H1 (cell line): Measurements from ENCODE around the gene CCR9. TPM values are rescaled to one million over a fixed set of nuclear protein-coding genes. Genes with fewer than 3 reads are reported as not detected.

Experiments used
- CTCF ChIA-PET: fragments of 300-600 bp; sonication (Branson Sonifier 250); formaldehyde crosslinking; loops from one replicate; lab custom pipeline; 2021; ENCODE audit not compliant: partially characterized antibody; lab: Charles Lee
- POLR2A ChIA-PET: fragments of 300-600 bp; sonication (Branson Sonifier 250); formaldehyde crosslinking; loops from one replicate; lab custom pipeline; 2021; ENCODE audit warnings: inconsistent platforms; ENCODE audit not compliant: partially characterized antibody; lab: Charles Lee
- DNase-seq, 2 experiments: peaks; one replicate each; pipeline versions ENCODE4 v3.0.0 to v3.0.0-alpha.2; 2010 to 2022; ENCODE audit warnings: low spot score in 2 of 2, low read depth in 1 of 2, mixed read lengths in 1 of 2
- FAIRE-seq: peaks from 2 replicates; lab custom pipeline; 2011; peaks lifted over from hg19 to GRCh38; lab: Jason Lieb, UNC
- H2AFZ ChIP-seq: 2 replicates; pipeline ENCODE4 v1.8.1; 2012; ENCODE audit warnings: low read length, inconsistent platforms
- H2AK5ac ChIP-seq: 2 replicates; pipeline ENCODE4 v1.6.1; 2013; ENCODE audit warnings: low read depth, low read length
- H2BK120ac ChIP-seq: replicated peaks from 2 replicates; pipeline ENCODE3; 2013; ENCODE audit warnings: low read depth, low read length, inconsistent platforms
- H2BK12ac ChIP-seq: 2 replicates; pipeline ENCODE4 v1.6.1; 2013; ENCODE audit warnings: low read depth, low read length
- H2BK15ac ChIP-seq: 2 replicates; pipeline ENCODE4 v1.6.1; 2013; ENCODE audit warnings: low read length
- H2BK20ac ChIP-seq: 2 replicates; pipeline ENCODE4 v1.6.1; 2013; ENCODE audit warnings: low read length
- H2BK5ac ChIP-seq: 2 replicates; pipeline ENCODE4 v1.6.1; 2013; ENCODE audit warnings: low read depth, low read length
- H3K14ac ChIP-seq: 2 replicates; pipeline ENCODE4 v1.6.1; 2013; ENCODE audit warnings: inconsistent platforms; ENCODE audit not compliant: insufficient read length
- H3K18ac ChIP-seq: 2 replicates; pipeline ENCODE4 v1.6.1; 2013; ENCODE audit warnings: low read length; ENCODE audit errors: extremely low read depth
- H3K23ac ChIP-seq: 2 replicates; pipeline ENCODE4 v1.6.1; 2013; ENCODE audit warnings: inconsistent platforms; ENCODE audit not compliant: insufficient read length
- H3K23me2 ChIP-seq: 2 replicates; pipeline ENCODE4 v1.6.1; 2013; ENCODE audit warnings: low read depth, low read length
- H3K27ac ChIP-seq: 2 replicates; pipeline ENCODE4 v1.6.1; 2011; ENCODE audit warnings: low read depth, low read length, inconsistent platforms
- H3K27me3 ChIP-seq, 4 experiments: replicated peaks in 1 of 4; 1 replicate in 1 of 4; 2 replicates in 3 of 4; pipeline versions ENCODE4 v1.6.1 to v1.8.1; 2011 to 2013; ENCODE audit warnings: low read length in 3 of 4, mild to moderate bottlenecking in 3 of 4, inconsistent platforms in 2 of 4, mixed read lengths in 2 of 4, moderate library complexity in 1 of 4; ENCODE audit not compliant: control insufficient read depth in 3 of 4, insufficient read depth in 3 of 4; ENCODE audit errors: extremely low read depth in 1 of 4
- H3K36me3 ChIP-seq, 4 experiments: 2 replicates each; pipeline versions ENCODE4 v1.6.1 to v1.8.1; 2011 to 2013; ENCODE audit warnings: mild to moderate bottlenecking in 4 of 4, low read length in 3 of 4, moderate library complexity in 2 of 4, control low read depth in 1 of 4, inconsistent platforms in 1 of 4; ENCODE audit not compliant: insufficient read depth in 4 of 4, control insufficient read depth in 2 of 4
- H3K4ac ChIP-seq: replicated peaks from 2 replicates; pipeline ENCODE3; 2013; ENCODE audit warnings: low read length, low read depth, mixed read lengths, inconsistent platforms; ENCODE audit not compliant: insufficient read length
- H3K4me1 ChIP-seq, 4 experiments: replicated peaks in 1 of 4; 1 replicate in 1 of 4; 2 replicates in 3 of 4; pipeline versions ENCODE4 v1.6.1 to v1.8.1; 2011 to 2013; ENCODE audit warnings: low read length in 3 of 4, inconsistent platforms in 2 of 4, mixed read lengths in 1 of 4; ENCODE audit not compliant: insufficient read depth in 4 of 4, control insufficient read depth in 3 of 4
- H3K4me2 ChIP-seq, 2 experiments: 2 replicates each; pipeline versions ENCODE4 v1.6.1 to v1.8.1; 2011 to 2013; ENCODE audit warnings: low read depth in 2 of 2, low read length in 2 of 2, control low read depth in 1 of 2, inconsistent platforms in 1 of 2, mild to moderate bottlenecking in 1 of 2; ENCODE audit not compliant: insufficient read depth in 1 of 2
- H3K4me3 ChIP-seq, 4 experiments: fragments of 200-600, 300-600 bp in 1 of 4; sonication (generic), shearing (Covaris generic), sonication (Bioruptor Twin) in 1 of 4; 2 replicates each; pipeline versions ENCODE4 v1.5.1 to v1.8.1; 2011 to 2016; ENCODE audit warnings: low read length in 4 of 4, low read depth in 3 of 4, control low read depth in 2 of 4, inconsistent platforms in 2 of 4, mild to moderate bottlenecking in 2 of 4, mixed read lengths in 1 of 4, moderate library complexity in 1 of 4; ENCODE audit not compliant: insufficient read depth in 2 of 4; ENCODE audit errors: extremely low read depth in 1 of 4
- H3K56ac ChIP-seq: replicated peaks from 2 replicates; pipeline ENCODE3; 2013; ENCODE audit warnings: low read depth, mild to moderate bottlenecking, mixed read lengths, low read length, inconsistent platforms; ENCODE audit not compliant: insufficient read length
- H3K79me1 ChIP-seq: 2 replicates; pipeline ENCODE4 v1.6.1; 2013; ENCODE audit warnings: low read depth, low read length, control low read depth
- H3K79me2 ChIP-seq, 2 experiments: 2 replicates each; pipeline versions ENCODE4 v1.6.1 to v1.8.1; 2012 to 2013; ENCODE audit warnings: low read length in 2 of 2, mild to moderate bottlenecking in 2 of 2, inconsistent platforms in 1 of 2; ENCODE audit not compliant: insufficient read depth in 2 of 2, control insufficient read depth in 1 of 2
- H3K9ac ChIP-seq, 4 experiments: replicated peaks in 1 of 4; 1 replicate in 1 of 4; 2 replicates in 3 of 4; pipeline versions ENCODE4 v1.6.1 to v1.8.1; 2011 to 2013; ENCODE audit warnings: low read depth in 3 of 4, low read length in 3 of 4, control low read depth in 2 of 4, mild to moderate bottlenecking in 2 of 4, moderate library complexity in 2 of 4, inconsistent platforms in 1 of 4; ENCODE audit errors: extremely low read depth in 1 of 4
- H3K9me3 ChIP-seq, 2 experiments: 2 replicates each; pipeline versions ENCODE4 v1.6.1 to v1.8.1; 2012 to 2013; ENCODE audit warnings: mild to moderate bottlenecking in 2 of 2, moderate library complexity in 2 of 2, control low read depth in 1 of 2, inconsistent platforms in 1 of 2, low read depth in 1 of 2, low read length in 1 of 2, mixed read lengths in 1 of 2; ENCODE audit not compliant: insufficient read depth in 2 of 2
- H4K20me1 ChIP-seq, 2 experiments: replicated peaks in 1 of 2; 2 replicates each; pipeline versions ENCODE3 to v1.8.1; 2011 to 2013; ENCODE audit warnings: inconsistent platforms in 2 of 2, low read length in 2 of 2, mild to moderate bottlenecking in 1 of 2; ENCODE audit not compliant: insufficient read depth in 2 of 2, control insufficient read depth in 1 of 2
- H4K5ac ChIP-seq: 2 replicates; pipeline ENCODE4 v1.6.1; 2013; ENCODE audit warnings: low read length, low read depth, mixed read lengths, inconsistent platforms; ENCODE audit not compliant: insufficient read length
- H4K8ac ChIP-seq: 2 replicates; pipeline ENCODE4 v1.8.0; 2013; ENCODE audit warnings: mild to moderate bottlenecking, moderate library complexity, low read length, inconsistent platforms; ENCODE audit not compliant: insufficient read depth; ENCODE audit errors: extremely low read depth
- H4K91ac ChIP-seq: replicated peaks from 2 replicates; pipeline ENCODE3; 2013; ENCODE audit warnings: low read length, mixed read lengths, inconsistent platforms; ENCODE audit not compliant: insufficient read length
- EZH2 ChIP-seq: fragments of 200-600 bp; sonication (generic); IDR thresholded peaks from 2 replicates; pipeline ENCODE4 v1.7.1; 2012; ENCODE audit warnings: low read depth, mild to moderate bottlenecking, moderate library complexity, low read length, inconsistent platforms; ENCODE audit not compliant: severe bottlenecking
- JUN ChIP-seq: IDR thresholded peaks from 2 replicates; pipeline ENCODE4 v1.6.1; 2011; ENCODE audit warnings: low read depth, mild to moderate bottlenecking, improper control_type of control experiment, low read length
- RBBP5 ChIP-seq: IDR thresholded peaks from 2 replicates; pipeline ENCODE4 v1.7.1; 2012; ENCODE audit warnings: low read depth, mild to moderate bottlenecking, inconsistent platforms, low read length, moderate library complexity, borderline replicate concordance
- SP2 ChIP-seq: IDR thresholded peaks from 2 replicates; pipeline ENCODE4 v1.6.1; 2012; ENCODE audit warnings: mild to moderate bottlenecking, low read length, inconsistent platforms
- USF2 ChIP-seq: IDR thresholded peaks from 2 replicates; pipeline ENCODE4 v1.6.1; 2011; ENCODE audit warnings: low read length, improper control_type of control experiment
- ZNF274 ChIP-seq: IDR thresholded peaks from 2 replicates; pipeline ENCODE4 v1.7.0; 2012; ENCODE audit warnings: low read length, borderline replicate concordance; ENCODE audit errors: extremely low read depth
- WGBS, 2 experiments: shearing (Covaris generic) in 1 of 2; methylation state at CpG; one replicate each; pipeline versions ENCODE4 v1.1.6 to v1.1.7; 2013 to 2015; ENCODE audit warnings: low lambda C conversion rate in 2 of 2, mixed read lengths in 2 of 2, inconsistent platforms in 1 of 2, low coverage in 1 of 2, missing lambda C conversion rate in 1 of 2; ENCODE audit not compliant: insufficient replicate concordance in 2 of 2, insufficient coverage in 1 of 2, insufficient read length in 1 of 2; ENCODE audit errors: extremely low coverage in 1 of 2, missing lambda C conversion rate in 1 of 2; 5-methylcytosine and 5-hydroxymethylcytosine counted together
- polyA plus RNA-seq, 7 experiments: library from polyadenylated mRNA; depleted of rRNA in 3 of 7; stranded (reverse) in 5 of 7; unstranded in 2 of 7; fragments of >200 nt in 5 of 7; fragments of 200-250 nt in 2 of 7; gene quantifications; 1 replicate in 5 of 7; 2 replicates in 1 of 7; 4 replicates in 1 of 7; pipeline versions ENCODE4 v1.2.1 to v1.2.3, GENCODE V29; 2011 to 2013; ENCODE audit warnings: missing spikeins in 2 of 7, mixed read lengths in 2 of 7
- total RNA-seq: library from RNA; stranded (reverse); fragmentation: NEBNext Ultra II Directional; extraction: Animal tissue kit (Norgen Biotek cat#: 25700); gene quantifications from 2 replicates; pipeline ENCODE4 v1.2.1, GENCODE V29; 2021

CCR9 gene
- total and polyA plus RNA-seq, 2 of the 8 experiments (the other 6 are each of a cell fraction or from before 2014, with no cell fraction given) = not detected

GRCh38 chr3:45905755-45906154 is 19.4 kb downstream of the CCR9 start:
- no peak overlapping the region for H3K56ac ChIP-seq
- ChIA-PET POLR2A (no interaction called here), CTCF (interaction anchor here (0.8 to 1.1 kb wide), 5 partner anchors 13 to 83 kb away, joined by 3 read pairs; no protein-coding TSS in a partner anchor)
- H3K27me3 ChIP-seq = no peaks in the 10 kb centered on the region; a peak in 1 of 7 replicates
- H3K14ac ChIP-seq = no peak overlapping the region
- no peak overlapping the region for H2AK5ac ChIP-seq
- TF ChIP-seq ZNF274 (no peak), RBBP5 (no peak), EZH2 (no peak), USF2 (no peak), JUN (no peak), SP2 (no peak)
- H3K36me3 ChIP-seq = no peaks in the 10 kb centered on the region
- no peak overlapping the region for H2BK5ac ChIP-seq
- no peak overlapping the region for H4K8ac ChIP-seq
- H3K9me3 ChIP-seq = no peaks in the 10 kb centered on the region
- no peak overlapping the region for H3K4me3 ChIP-seq
- no peak overlapping the region for H2BK20ac ChIP-seq
- no peak overlapping the region for H4K91ac ChIP-seq
- H3K79me1 ChIP-seq = no peaks in the 10 kb centered on the region
- H3K4me2 ChIP-seq = no peak overlapping the region
- no peak overlapping the region for H3K9ac ChIP-seq
- H3K18ac ChIP-seq = no peak overlapping the region
- no peak overlapping the region for H2BK15ac ChIP-seq
- H2BK12ac ChIP-seq = no peak overlapping the region
- peaks cover 0 to 4% of the 10 kb centered on the region in 2 experiments for H4K20me1 ChIP-seq
- DNase-seq (no peak), FAIRE-seq (no peak)
- no peak overlapping the region for H3K4ac ChIP-seq
- no peak overlapping the region for H4K5ac ChIP-seq
- 86% methylated on average over 3 of the region's 3 CpGs; no CpG with 5 or more reads in 1 of the 2 experiments for WGBS, 2 experiments
- H3K4me1 ChIP-seq = no peaks in the 10 kb centered on the region
- no peak overlapping the region for H2AFZ ChIP-seq
- no peak overlapping the region for H3K27ac ChIP-seq
- no peaks in the 10 kb centered on the region for H3K79me2 ChIP-seq
- no peak overlapping the region for H3K23ac ChIP-seq
- H2BK120ac ChIP-seq = no peak overlapping the region
- no peaks in the 10 kb centered on the region for H3K23me2 ChIP-seq
